Activated CD4-positive, alpha-beta memory T cell treated with anti-CD3 and anti-CD28 coated beads for 36 hours (primary cell): ENCODE results near the gene ZRSR2. TPM values are rescaled to one million over a fixed set of nuclear protein-coding genes. Genes with fewer than 3 reads are reported as not detected.
"Not testable (repeated sequence)": the region's sequence is repeated elsewhere in the genome, so short reads cannot be mapped to it uniquely, and the experiment has no call there.

Experiments
- CTCF ChIA-PET: fragments of 350-600 bp; sonication (Branson Sonifier 250); formaldehyde crosslinking; loops from one replicate; lab custom pipeline; 2021; ENCODE audit warnings: antibody characterized with exemption, inconsistent platforms; lab: Charles Lee
- POLR2A ChIA-PET: fragments of 350-600 bp; sonication (Branson Sonifier 250); formaldehyde crosslinking; loops from one replicate; lab custom pipeline; 2021; ENCODE audit warnings: antibody characterized with exemption; lab: Charles Lee
- DNase-seq: peaks from one replicate; pipeline ENCODE4 v3.0.0-alpha.2; 2020
- H3K27ac Mint-ChIP-seq: one replicate; pipeline ENCODE4 v1.8.0; 2021; ENCODE audit warnings: mixed read lengths
- H3K27me3 Mint-ChIP-seq: one replicate; pipeline ENCODE4 v1.8.0; 2021; ENCODE audit warnings: mixed read lengths
- H3K36me3 Mint-ChIP-seq: one replicate; pipeline ENCODE4 v1.8.0; 2021; ENCODE audit warnings: mixed read lengths
- H3K4me1 Mint-ChIP-seq: one replicate; pipeline ENCODE4 v1.8.0; 2021; ENCODE audit warnings: low read depth, mixed read lengths
- H3K4me3 Mint-ChIP-seq: one replicate; pipeline ENCODE4 v1.8.0; 2021; ENCODE audit warnings: mild to moderate bottlenecking, mixed read lengths
- H3K9me3 Mint-ChIP-seq: one replicate; pipeline ENCODE4 v1.8.0; 2021; ENCODE audit warnings: mixed read lengths
- intact Hi-C: fragments of 100-400 bp; cut with micrococcal nuclease; formaldehyde crosslinking; loops from one replicate; pipeline ENCODE4 v1.15.1; 2023
- total RNA-seq, 2 experiments: library from RNA; stranded (reverse); gene quantifications; one replicate each; pipeline ENCODE4 v1.2.3, GENCODE V29; 2021

ZRSR2 gene
- total RNA-seq, 2 experiments from 2014 or later: 16.2 to 17.3 TPM

- ChIA-PET CTCF (interaction anchor here (2.0 kb wide), 1 partner anchor 17 kb away, joined by 6 read pairs; the partner anchor contains the start of gene CA5B), POLR2A (no interaction called here)
- H3K36me3 Mint-ChIP-seq: peaks cover 3% of the 10 kb centered on the region
- no peak overlapping the region for H3K4me3 Mint-ChIP-seq
- peaks cover 68% of the 10 kb centered on the region for H3K4me1 Mint-ChIP-seq
- no peak for DNase-seq
- no peaks in the 10 kb centered on the region for H3K27me3 Mint-ChIP-seq
- intact Hi-C loops: loop anchor here (10.0 kb wide), 1 partner anchor 960 kb away; the partner anchor contains the start of genes CTPS2 and SYAP1
- no peaks in the 10 kb centered on the region for H3K9me3 Mint-ChIP-seq
- no peak overlapping the region for H3K27ac Mint-ChIP-seq
These were observed 35.2 kb upstream of the ZRSR2 start for GRCh38 chrX:15755091-15755490.

GRCh38 chrX:15758140-15758539 is 32.1 kb upstream of the ZRSR2 start:
- no peaks in the 10 kb centered on the region for H3K9me3 Mint-ChIP-seq
- ChIA-PET POLR2A (interaction anchor here (1.1 kb wide), 1 partner anchor 18 kb away, joined by 3 read pairs; no protein-coding TSS in a partner anchor), CTCF (interaction anchor here (1.7 kb wide), 1 partner anchor 20 kb away, joined by 5 read pairs; the partner anchor contains the start of gene CA5B)
- H3K27ac Mint-ChIP-seq: peak overlapping the region; percentile 76
- no peak overlapping the region for H3K4me3 Mint-ChIP-seq
- intact Hi-C loops: loop anchor here (10.0 kb wide), 1 partner anchor 957 kb away; the partner anchor contains the start of genes CTPS2 and SYAP1
- H3K27me3 Mint-ChIP-seq: no peaks in the 10 kb centered on the region
- H3K36me3 Mint-ChIP-seq: no peaks in the 10 kb centered on the region
- H3K4me1 Mint-ChIP-seq: peaks cover 60% of the 10 kb centered on the region
- no peak for DNase-seq

GRCh38 chrX:15759886-15760285 is 30.4 kb upstream of the ZRSR2 start:
- H3K27me3 Mint-ChIP-seq, POLR2A ChIA-PET, H3K9me3 Mint-ChIP-seq, H3K4me3 Mint-ChIP-seq, H3K36me3 Mint-ChIP-seq: not testable (repeated sequence)
- intact Hi-C loops: loop anchor here (2.0 to 10.0 kb wide), 5 partner anchors 57 to 955 kb away; partner anchors contain the start of genes CTPS2 and SYAP1
- Mint-ChIP-seq H3K27ac (peak overlapping the region; percentile 79), H3K4me1 (peaks cover 57% of the 10 kb centered on the region)
- CTCF ChIA-PET: interaction anchor here (1.0 kb wide), 1 partner anchor 10 kb away, joined by 4 read pairs; no protein-coding TSS in a partner anchor
- DNase-seq: peak; percentile 36

- Mint-ChIP-seq H3K4me3 (no peak overlapping the region), H3K36me3 (no peaks in the 10 kb centered on the region), H3K9me3 (no peaks in the 10 kb centered on the region), H3K4me1 (peaks cover 49% of the 10 kb centered on the region), H3K27me3 (no peaks in the 10 kb centered on the region), H3K27ac (peak overlapping the region; percentile 80)
- POLR2A ChIA-PET: no interaction called here
- DNase-seq: peak; percentile 49
- CTCF ChIA-PET: no interaction called here
- intact Hi-C loops: loop anchor here (1.0 to 10.0 kb wide), 7 partner anchors 10 to 683 kb away; partner anchors contain the start of gene AP1S2
These were observed 28.6 kb upstream of the ZRSR2 start for GRCh38 chrX:15761564-15762191.

GRCh38 chrX:15769300-15769954 is 20.9 kb upstream of the ZRSR2 start:
- POLR2A ChIA-PET: no interaction called here
- no peak for DNase-seq
- intact Hi-C loops: loop anchor here (10.0 kb wide), 1 partner anchor 675 kb away; no protein-coding TSS in a partner anchor
- peaks cover 6% of the 10 kb centered on the region for H3K36me3 Mint-ChIP-seq
- CTCF ChIA-PET: interaction anchor here (0.9 kb wide), 1 partner anchor 8 kb away, joined by 3 read pairs; no protein-coding TSS in a partner anchor
- no peaks in the 10 kb centered on the region for H3K27me3 Mint-ChIP-seq
- peaks cover 15% of the 10 kb centered on the region for H3K4me1 Mint-ChIP-seq
- no peaks in the 10 kb centered on the region for H3K9me3 Mint-ChIP-seq
- H3K4me3 Mint-ChIP-seq: no peak overlapping the region
- no peak overlapping the region for H3K27ac Mint-ChIP-seq

DNA sequence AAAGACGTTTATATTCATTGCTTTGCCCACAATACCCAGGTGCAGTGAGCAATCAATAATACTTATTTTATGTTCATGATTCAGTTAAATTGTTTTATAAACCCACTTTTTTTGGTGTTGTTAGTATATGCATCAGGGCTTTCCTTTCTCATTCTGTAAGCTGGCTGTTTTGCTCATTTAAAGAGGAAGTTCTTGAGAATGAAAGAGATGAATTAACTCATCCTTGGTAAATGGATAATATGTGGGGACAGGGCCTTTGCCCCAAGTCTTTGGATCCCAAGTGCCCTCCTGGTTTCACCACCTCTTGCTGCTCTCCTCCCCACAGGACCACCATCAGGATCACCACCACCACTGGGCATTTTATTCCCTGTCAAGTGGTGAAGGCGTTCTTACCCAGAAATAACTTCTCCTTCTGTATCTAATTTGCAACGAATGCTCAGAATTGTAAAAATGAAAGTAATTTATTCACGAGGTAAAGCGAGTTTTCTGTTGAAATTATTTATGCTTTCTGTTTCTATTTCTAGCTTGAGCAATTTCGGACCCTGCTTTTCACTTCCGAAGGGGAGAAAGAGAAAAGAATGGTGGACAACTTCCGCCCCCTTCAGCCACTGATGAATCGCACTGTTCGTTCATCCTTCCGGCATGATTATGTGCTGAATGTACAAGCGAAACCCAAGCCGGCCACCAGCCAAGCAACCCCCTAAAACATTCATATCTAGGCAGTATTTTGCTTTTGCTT is 8.2 kb upstream of the ZRSR2 start:
- ChIA-PET POLR2A (interaction anchor here (1.1 to 1.3 kb wide), 3 partner anchors 7 to 73 kb away, joined by 3 to 4 read pairs (median 4); partner anchors contain the start of gene AP1S2), CTCF (no interaction called here)
- intact Hi-C loops: loop anchor here (1.0 to 10.0 kb wide), 2 partner anchors 8 to 287 kb away; partner anchors contain the start of genes PIR and ZRSR2
- peaks cover 9% of the 10 kb centered on the region for H3K36me3 Mint-ChIP-seq
- H3K4me3 Mint-ChIP-seq: peak overlapping the region; percentile 76
- H3K27me3 Mint-ChIP-seq: no peaks in the 10 kb centered on the region
- peak overlapping the region; percentile 96 for H3K27ac Mint-ChIP-seq
- no peaks in the 10 kb centered on the region for H3K9me3 Mint-ChIP-seq
- peak; percentile 47 for DNase-seq
- peaks cover 7% of the 10 kb centered on the region for H3K4me1 Mint-ChIP-seq

- CTCF ChIA-PET: no interaction called here
- Mint-ChIP-seq H3K4me1 (peaks cover 3% of the 10 kb centered on the region), H3K27me3 (no peaks in the 10 kb centered on the region), H3K27ac (no peak overlapping the region), H3K9me3 (no peaks in the 10 kb centered on the region), H3K4me3 (no peak overlapping the region), H3K36me3 (peaks cover 9% of the 10 kb centered on the region)
- POLR2A ChIA-PET: no interaction called here
- no peak for DNase-seq
- intact Hi-C loops: loop anchor here (10.0 kb wide), 1 partner anchor 290 kb away; the partner anchor contains the start of gene PIR
These were observed 5.0 kb upstream of the ZRSR2 start for GRCh38 chrX:15785176-15785750.

- CTCF ChIA-PET: no interaction called here
- intact Hi-C loops: loop anchor here (10.0 kb wide), 1 partner anchor 292 kb away; the partner anchor contains the start of gene PIR
- no peak for DNase-seq
- Mint-ChIP-seq H3K36me3 (peaks cover 9% of the 10 kb centered on the region), H3K27me3 (no peaks in the 10 kb centered on the region), H3K9me3 (no peaks in the 10 kb centered on the region), H3K27ac (no peak overlapping the region), H3K4me1 (peaks cover 3% of the 10 kb centered on the region), H3K4me3 (no peak overlapping the region)
- POLR2A ChIA-PET: no interaction called here
These were observed 3.4 kb upstream of the ZRSR2 start for GRCh38 chrX:15786915-15787314.

- CTCF ChIA-PET: interaction anchor here (1.1 kb wide), 2 partner anchors 53 to 64 kb away, joined by 3 to 4 read pairs; partner anchors contain the start of genes AP1S2 and CA5B
- Mint-ChIP-seq H3K4me1 (peaks cover 27% of the 10 kb centered on the region), H3K36me3 (peaks cover 4% of the 10 kb centered on the region), H3K9me3 (no peaks in the 10 kb centered on the region), H3K27ac (no peak overlapping the region), H3K27me3 (no peaks in the 10 kb centered on the region), H3K4me3 (no peak overlapping the region)
- POLR2A ChIA-PET: interaction anchor here (0.7 to 1.5 kb wide), 5 partner anchors 8 to 115 kb away, joined by 3 to 7 read pairs (median 5); partner anchors contain the start of genes AP1S2 and CA5B
- intact Hi-C loops: loop anchor here (1.0 to 5.0 kb wide), 5 partner anchors 9 to 116 kb away; partner anchors contain the start of genes AP1S2 and CA5B
- no peak for DNase-seq
These were observed 546 bp downstream of the ZRSR2 start for GRCh38 chrX:15790769-15791290.

GRCh38 chrX:15797707-15798106 is 7.4 kb downstream of the ZRSR2 start:
- POLR2A ChIA-PET: no interaction called here
- no peak overlapping the region for H3K27ac Mint-ChIP-seq
- no peaks in the 10 kb centered on the region for H3K27me3 Mint-ChIP-seq
- intact Hi-C loops: no loop called here
- no peak for DNase-seq
- no peaks in the 10 kb centered on the region for H3K9me3 Mint-ChIP-seq
- peaks cover 40% of the 10 kb centered on the region for H3K4me1 Mint-ChIP-seq
- H3K4me3 Mint-ChIP-seq: no peak overlapping the region
- CTCF ChIA-PET: interaction anchor here (0.6 kb wide), 1 partner anchor 19 kb away, joined by 3 read pairs; no protein-coding TSS in a partner anchor
- H3K36me3 Mint-ChIP-seq: peaks cover 13% of the 10 kb centered on the region

- intact Hi-C loops: no loop called here
- no peaks in the 10 kb centered on the region for H3K9me3 Mint-ChIP-seq
- H3K27me3 Mint-ChIP-seq: no peaks in the 10 kb centered on the region
- DNase-seq: no peak
- ChIA-PET CTCF (no interaction called here), POLR2A (no interaction called here)
- no peaks in the 10 kb centered on the region for H3K4me1 Mint-ChIP-seq
- peaks cover 15% of the 10 kb centered on the region for H3K36me3 Mint-ChIP-seq
- no peak overlapping the region for H3K4me3 Mint-ChIP-seq
- no peak overlapping the region for H3K27ac Mint-ChIP-seq
These were observed 14.3 kb downstream of the ZRSR2 start for GRCh38 chrX:15804563-15804962.
